HG03060 (cell line): ENCODE data around the gene COL4A2.
A peak's percentile ranks its signal among the peaks of the same experiment; 100 is the strongest.
"Not testable (repeated sequence)": the region's sequence is repeated elsewhere in the genome, so short reads cannot be mapped to it uniquely, and the experiment has no call there.

Experiments used
- ATAC-seq: cut with Tn5 transposase; IDR thresholded peaks from one replicate; pipeline ENCODE4 v1.9.1; 2021; ENCODE audit warnings: low read depth, moderate number of reproducible peaks; ENCODE audit not compliant: unreplicated experiment

COL4A2 gene

GRCh38 chr13:110447801-110448200 is 140.7 kb downstream of the COL4A2 start:
- no peak for ATAC-seq

DNA sequence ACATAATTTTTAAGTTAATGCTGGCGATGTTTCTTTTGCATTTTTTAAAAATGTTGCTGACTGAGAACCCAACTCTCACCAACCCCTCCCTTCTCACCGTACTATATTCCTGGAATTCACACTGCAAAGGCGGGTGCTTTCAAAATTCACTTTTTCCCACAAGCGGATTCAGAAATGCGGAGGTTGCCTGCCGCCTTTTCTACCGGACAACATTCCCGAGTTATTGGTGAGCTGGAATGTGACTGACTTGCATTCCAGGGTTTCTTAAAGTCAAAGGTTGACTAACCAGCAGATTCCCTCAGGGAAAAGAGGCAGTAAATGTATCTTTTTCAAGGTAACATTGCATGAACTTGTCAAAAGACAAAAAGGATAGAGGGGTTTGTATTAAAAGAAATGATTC is 141.1 kb downstream of the COL4A2 start:
- no peak for ATAC-seq

DNA sequence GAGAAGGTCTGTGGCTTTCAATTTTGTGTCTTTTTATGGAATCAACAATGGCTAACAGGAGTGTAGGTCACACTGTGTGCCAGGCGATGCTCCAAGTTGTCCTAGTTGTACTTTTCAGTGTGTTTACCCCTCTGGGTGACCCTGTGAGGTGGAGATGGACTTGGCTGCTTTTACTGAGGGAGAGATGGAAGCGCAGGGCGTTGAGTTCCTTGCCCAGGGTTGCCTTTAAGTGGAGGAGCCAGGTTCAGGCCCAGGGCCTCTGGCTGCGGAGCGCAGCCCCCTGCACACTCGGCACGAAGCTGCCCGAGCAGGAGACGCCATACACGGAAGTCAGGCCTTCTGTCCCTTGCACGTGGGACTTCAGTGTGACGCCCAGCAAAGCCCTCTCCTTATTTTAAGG is 141.6 kb downstream of the COL4A2 start:
- ATAC-seq = no peak

- no peak for ATAC-seq
Observed at GRCh38 chr13:110449219-110450015, 142.3 kb downstream of the COL4A2 start.

DNA sequence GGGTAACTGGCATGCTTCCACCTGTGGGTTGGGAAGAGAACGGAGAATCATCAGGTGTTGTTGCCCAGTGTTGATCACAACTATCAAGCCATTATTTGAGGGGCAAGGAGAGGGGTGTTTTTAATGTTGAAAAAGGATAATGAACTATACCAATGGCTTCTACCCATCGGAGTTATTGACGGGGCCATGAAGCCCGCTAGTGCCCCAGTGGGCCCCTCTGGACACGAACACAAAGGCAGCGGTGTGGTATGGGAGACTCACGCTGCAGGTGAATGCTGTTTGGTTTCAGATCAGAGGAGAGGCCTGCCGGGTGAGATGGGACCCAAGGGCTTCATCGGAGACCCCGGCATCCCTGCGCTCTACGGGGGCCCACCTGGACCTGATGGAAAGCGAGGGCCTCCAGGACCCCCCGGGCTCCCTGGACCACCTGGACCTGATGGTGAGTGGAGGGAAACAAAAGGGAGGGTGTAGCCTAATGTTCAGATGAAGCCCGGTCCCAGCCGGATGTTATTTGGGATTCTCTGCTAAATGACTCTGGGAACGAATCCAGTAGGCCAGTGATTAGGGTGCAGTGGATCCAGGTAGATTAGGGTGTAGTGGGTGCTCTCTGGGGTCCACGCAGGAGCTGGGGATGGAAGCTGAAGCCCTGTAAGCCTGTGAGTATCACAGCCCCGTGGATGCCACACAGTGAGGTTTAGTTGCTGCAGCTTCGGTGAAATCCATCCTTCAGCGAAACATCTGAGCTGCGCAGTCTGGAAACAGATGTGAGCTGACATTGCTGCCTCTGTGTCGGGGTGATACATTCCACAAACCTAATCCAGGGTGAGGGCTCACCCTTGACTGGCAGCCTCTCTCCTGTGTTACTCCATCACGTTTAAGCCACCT is 143.2 kb downstream of the COL4A2 start:
- no peak for ATAC-seq

GRCh38 chr13:110450941-110451730 is 144.1 kb downstream of the COL4A2 start:
- no peak for ATAC-seq

DNA sequence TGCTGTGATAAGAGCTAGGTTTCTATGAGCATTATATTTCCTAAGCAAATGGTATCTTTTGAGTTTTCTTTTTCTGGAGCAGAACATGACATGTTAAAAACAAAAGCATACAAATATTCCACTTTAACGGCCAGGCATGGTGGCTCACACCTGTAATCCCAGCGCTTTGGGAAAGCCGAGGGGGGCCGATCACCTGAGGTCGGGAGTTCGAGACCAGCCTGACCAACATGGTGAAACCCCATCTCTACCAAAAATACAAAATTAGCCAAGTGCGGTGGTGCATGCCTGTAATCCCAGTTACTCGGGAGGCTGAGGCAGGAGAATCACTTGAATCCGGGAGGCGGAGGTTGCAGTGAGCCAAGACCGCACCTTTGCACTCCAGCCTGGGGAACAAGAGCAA is 146.0 kb downstream of the COL4A2 start:
- not testable (repeated sequence) for ATAC-seq

- no peak for ATAC-seq
Observed at GRCh38 chr13:110453797-110454196, 146.7 kb downstream of the COL4A2 start.

GRCh38 chr13:110454227-110454859 is 147.3 kb downstream of the COL4A2 start:
- ATAC-seq = no peak

- ATAC-seq = no peak
Observed at GRCh38 chr13:110454956-110455355, 147.9 kb downstream of the COL4A2 start.

DNA sequence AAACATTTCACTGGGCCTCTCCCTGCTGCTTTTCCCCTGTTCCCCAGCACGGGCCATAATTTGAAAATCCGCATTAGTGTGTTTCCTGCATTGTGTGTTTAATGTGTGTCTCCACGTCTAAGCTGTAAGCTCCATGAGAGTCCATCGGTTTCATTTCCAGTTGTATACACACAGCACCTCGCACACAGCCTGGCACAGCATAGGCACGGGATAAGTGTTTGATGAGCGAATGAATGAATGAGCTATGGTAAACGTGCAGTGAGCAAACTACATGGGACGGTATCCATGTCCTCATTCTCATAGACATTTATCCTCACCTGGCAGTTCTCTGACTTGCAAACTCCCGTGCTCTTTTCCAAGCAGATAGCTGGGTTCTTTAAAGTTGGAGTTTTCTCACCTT is 148.4 kb downstream of the COL4A2 start:
- no peak for ATAC-seq

- ATAC-seq = peak; percentile 96
Observed at GRCh38 chr13:110455941-110456340, 148.9 kb downstream of the COL4A2 start.

DNA sequence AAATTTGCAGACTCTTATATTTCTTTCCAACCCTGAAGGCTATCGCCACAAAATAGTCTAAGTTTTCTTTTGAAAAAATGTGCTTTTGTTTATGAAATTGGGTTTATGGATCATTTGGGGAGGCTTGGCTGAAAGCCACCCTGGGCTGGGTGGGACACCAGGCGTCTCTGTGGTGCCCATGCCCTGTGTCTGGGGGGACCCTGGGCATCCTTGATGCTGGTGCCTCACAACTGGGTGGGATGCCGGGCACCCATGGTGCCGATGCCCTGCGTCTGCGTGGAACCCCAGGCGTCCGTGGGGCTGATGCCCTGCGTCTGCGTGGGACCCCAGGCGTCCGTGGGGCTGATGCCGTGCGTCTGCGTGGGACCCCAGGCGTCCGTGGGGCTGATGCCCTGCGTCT is 149.5 kb downstream of the COL4A2 start:
- no peak for ATAC-seq

DNA sequence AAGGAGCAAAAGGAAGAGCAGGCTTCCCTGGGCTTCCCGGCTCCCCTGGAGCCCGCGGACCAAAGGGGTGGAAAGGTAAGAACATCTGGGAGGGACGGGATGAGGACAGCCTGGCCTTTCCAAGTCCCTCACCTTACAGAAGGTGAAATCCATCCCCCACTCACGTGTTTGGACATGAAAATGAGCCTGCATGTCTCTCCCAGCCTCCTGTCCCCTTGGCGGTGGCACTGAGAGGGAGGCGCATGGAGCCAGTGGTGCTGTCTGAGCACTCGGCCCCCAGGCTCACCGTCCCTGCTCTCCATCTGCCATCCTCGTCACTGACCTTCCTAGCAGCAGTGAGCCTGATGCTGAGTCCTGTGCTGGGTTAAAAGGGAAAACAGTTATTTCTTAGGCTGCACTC is 150.3 kb downstream of the COL4A2 start:
- ATAC-seq = no peak

GRCh38 chr13:110458017-110458416 is 150.9 kb downstream of the COL4A2 start:
- ATAC-seq = no peak

GRCh38 chr13:110458594-110459365 is 151.7 kb downstream of the COL4A2 start:
- no peak for ATAC-seq

- no peak for ATAC-seq
Observed at GRCh38 chr13:110462091-110462490, 155.0 kb downstream of the COL4A2 start.

DNA sequence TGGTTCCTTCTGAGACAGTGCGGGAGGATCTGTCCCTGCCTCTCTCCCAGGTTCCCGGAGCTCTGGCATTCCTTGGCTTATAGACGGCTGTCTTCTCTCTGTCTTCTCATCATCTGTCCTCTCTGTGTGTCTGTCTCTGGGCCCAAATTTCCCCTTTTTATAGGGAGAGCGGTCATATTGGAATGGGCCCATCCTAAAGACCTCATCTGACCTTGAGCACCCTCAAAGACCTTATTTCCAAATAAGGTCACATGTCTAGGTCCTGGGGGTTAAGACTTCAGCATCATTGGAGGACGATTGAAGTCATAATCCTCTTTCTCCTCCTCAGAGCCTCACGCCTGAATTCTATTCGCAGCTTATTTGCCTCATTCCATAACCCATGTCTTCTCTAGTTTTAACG is 156.1 kb downstream of the COL4A2 start:
- no peak for ATAC-seq

GRCh38 chr13:110463871-110464510 is 156.9 kb downstream of the COL4A2 start:
- ATAC-seq = no peak
